Bone marrow (tissue), 2 donors: Measurements from ENCODE around the gene FGF2.
"Not testable (repeated sequence)": the region's sequence is repeated elsewhere in the genome, so short reads cannot be mapped to it uniquely, and the experiment has no call there.

Experiments used
- DNase-seq, 2 donors: peaks; one replicate each; lab custom pipeline; 2025; lab: John Stamatoyannopoulos, UW

The FGF2 gene

DNA sequence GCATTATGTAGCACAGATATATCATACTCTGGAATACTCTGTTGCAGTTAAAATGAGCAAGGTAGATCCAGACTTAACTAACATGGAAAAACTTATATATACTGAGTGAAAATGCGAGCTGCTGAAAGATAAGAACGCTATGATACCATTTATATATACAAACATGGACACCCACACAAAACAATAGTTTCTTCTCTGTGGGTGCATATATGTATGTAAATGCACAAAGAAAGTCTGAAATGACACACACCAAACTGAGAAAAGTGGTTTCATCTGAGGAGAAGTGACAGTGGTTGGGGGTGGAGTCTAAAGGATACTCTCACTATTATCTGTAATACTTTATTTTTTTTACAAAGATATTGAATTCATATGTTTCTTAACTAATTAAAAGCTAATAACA lies 12.2 kb upstream of the FGF2 start:
- DNase-seq, result no peak

DNA sequence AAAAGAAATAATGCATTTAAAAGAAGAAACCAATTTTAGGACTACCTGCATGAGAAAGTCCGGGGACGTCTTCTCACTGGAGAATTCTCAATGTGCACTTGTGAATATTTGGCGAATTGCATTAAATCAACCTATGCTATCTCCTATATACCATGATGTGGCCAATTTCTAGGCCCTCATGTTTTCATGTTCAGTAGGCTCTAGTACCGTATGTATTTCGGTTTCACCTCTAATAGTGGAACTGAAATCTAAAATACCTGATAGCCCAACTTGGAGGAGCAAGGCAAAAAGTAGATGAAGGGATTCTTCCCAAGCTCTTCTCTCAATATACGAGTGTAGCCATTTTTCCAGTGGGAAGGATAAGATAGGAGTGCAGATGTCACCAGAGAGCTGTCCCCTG lies 11.4 kb upstream of the FGF2 start:
- no peak for DNase-seq

DNA sequence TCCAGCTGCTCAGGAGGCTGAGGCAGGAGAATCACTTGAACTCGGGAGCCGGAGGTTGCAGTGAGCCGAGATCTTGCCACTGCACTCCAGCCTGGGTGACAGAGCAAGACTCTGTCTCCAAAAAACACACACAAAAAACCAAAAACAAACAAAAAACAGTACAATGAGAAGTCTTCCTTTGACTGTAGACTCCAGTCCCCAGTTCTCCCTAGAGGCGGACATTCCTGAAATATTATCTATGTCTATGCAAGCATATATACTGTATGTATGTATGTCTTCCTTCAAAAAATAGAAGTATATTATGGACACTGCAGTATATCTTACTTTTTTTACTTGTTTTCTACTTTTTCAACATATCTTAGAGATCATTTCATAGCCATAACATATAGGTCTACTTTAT lies 10.2 kb upstream of the FGF2 start:
- no peak for DNase-seq

DNA sequence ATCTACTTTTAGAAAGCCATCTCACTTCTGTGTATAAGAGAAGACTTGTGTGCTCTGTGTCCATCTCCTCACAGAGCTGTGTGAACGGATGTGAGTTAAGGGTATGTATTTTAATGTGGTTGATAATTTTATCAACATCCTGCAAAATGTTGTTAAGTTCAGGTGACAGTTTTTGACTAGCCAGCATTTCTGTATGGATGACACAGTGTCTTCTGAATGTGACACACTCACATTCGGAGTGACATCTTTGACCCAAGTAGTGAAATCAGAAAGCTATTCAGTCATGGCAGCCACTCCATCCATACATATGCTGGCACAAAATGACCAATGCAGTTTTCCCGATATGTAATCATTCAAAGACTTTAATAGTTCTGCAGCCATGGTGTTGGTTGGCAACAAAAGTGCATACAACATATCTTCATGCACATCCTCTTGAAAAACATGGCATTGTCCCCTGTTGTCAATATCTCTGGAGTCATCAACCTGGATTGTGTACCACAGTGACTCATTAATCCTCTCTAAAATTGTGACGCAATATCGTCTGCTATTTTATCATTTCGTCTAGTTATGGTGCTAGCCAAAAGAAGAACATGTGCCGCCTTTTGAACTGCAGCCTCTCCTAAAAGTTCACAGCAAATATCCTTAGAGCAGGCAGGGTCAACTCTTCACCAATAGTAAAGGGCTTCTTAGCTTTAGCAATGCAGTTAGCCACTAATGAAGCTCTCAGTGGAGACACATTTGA lies 6.8 kb upstream of the FGF2 start:
- DNase-seq, result no peak

DNA sequence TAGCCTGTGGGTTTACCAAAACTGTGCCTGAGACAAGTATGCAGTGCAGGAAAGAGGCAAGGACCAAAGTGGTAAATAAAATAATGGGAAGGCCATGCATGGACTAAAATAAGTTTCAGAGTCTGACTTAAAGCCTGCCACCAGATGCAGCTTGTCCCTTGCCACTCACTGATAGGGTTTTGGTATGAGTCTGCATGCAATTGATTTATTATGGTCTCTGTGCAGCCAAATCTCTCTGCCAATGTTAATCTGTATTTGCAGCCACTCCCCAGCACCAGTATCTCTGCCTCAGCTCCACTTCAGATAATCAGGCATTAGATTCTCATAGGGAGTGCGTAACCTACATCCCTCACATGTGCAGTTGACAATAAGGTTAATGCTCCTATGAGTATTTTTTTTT lies 5.5 kb upstream of the FGF2 start:
- no peak for DNase-seq

DNA sequence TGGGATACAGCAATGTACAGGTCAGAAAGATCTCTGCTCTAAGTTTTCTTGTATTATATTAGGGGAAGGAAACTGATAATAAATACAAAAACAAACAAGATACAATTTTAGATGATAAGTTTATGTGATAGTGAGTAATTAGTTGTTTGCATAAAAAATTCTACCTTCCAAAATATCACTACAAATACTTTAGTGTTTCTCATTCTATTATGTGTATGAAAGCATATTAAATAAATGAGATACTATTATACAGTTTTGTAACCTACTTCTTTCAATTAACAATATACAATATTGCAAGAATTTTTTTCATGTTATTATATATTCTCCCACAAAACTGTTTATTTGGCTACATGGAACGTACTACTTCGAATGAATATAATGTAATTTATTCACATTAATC lies 4.2 kb upstream of the FGF2 start:
- no peak for DNase-seq

DNA sequence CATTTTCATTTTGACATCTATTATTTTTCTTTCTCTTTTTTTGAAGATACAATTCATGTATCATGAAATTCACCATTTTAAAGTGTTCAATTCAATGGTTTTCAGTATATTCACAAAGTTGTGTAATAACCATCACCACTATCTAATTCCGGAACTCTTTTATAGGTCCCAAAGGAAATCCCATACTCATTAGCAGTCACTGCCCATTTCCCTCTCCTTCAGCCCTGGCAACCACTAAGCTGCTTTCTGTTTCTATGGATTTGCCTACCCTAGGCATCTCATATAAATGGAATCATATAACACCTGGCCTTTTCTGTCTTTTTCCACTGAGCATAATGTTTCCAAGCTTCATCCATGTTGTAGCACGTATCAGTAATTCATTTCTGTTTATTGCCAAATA lies 3.2 kb upstream of the FGF2 start:
- no peak for DNase-seq

DNA sequence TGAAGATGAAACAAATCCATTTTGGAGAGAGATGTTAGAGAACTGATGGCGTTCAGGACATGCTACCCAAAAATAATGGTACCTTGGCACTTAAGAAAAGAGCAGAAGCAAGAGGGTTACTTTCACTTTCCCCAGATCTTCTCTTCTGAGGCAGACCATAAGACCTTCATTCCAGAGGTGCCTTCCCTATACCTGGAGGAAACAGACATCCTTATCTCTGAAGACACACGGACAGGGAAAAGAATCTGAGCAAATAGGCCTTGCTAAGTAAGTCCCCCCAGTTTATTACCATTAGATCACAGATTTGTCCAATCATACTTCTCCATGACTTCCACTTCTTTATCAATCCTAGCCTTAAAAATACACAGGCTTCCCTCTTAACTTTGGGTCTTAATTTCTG lies 2.0 kb upstream of the FGF2 start:
- no peak for DNase-seq

DNA sequence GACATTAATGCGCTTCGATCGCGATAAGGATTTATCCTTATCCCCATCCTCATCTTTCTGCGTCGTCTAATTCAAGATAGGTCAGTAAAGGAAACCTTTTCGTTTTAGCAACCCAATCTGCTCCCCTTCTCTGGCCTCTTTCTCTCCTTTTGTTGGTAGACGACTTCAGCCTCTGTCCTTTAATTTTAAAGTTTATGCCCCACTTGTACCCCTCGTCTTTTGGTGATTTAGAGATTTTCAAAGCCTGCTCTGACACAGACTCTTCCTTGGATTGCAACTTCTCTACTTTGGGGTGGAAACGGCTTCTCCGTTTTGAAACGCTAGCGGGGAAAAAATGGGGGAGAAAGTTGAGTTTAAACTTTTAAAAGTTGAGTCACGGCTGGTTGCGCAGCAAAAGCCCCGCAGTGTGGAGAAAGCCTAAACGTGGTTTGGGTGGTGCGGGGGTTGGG lies 528 bp upstream of the FGF2 start:
- DNase-seq, result no peak

DNA sequence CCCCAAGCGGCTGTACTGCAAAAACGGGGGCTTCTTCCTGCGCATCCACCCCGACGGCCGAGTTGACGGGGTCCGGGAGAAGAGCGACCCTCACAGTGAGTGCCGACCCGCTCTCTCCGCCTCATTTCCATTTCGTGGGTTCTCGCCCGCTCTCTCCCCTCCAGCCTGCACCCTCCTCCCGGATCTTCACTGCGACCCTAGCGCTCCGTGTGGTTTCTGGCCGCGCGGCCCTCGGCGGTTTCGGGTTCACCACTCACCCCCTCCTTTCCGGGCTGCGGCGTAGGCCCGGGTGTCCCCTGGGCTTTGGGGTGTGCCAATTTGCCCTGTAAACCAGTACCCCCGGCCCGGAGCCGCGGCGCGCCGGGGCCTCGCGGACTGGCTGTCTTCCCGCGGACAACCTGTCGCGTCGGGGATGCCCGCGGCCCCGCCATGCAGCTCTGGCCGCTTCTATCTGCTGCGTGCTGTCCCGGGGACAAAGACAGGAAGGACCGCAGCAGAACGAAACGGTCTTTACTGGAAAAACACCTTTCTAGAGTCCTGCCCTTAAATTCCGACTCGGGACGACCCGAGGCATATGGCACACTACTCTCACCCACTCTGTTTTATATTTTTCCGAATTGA lies 737 bp downstream of the FGF2 start:
- peak in 1 of 2 donors; percentile 26 for DNase-seq

DNA sequence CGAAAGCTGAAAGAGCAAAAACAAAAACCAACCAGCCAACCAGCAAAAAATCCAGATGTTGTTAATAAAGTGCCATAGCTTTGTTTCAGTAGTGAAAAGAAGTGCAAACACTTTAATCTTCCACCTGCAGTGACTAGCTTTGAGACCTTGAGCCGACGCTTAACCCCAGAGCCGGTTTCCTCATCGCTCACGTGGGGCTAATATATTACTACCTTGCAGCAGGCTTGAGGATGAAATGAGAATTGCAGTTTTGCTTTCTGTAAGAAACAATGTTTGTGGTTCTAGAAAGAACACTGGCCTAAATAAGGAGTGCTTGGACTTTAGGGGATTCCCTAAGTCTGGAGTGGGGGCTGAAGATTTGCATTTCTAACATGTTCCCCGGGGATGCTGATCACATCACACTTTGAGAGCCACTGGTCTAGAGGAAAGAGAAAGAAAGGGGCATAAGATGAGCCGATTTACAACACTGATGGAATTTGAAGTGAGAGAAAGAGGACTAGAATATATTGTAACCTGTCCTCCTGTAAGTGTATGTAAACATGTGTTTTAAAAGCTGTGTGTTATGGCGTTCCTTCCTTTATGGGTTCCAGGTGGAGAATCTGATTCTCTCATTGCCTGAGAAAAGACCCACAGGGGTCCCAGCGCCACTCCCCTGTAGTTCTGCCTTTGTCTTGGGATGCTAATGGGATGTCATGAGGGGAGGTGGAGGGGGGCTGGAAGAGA lies 1.4 kb downstream of the FGF2 start:
- DNase-seq, result no peak

DNA sequence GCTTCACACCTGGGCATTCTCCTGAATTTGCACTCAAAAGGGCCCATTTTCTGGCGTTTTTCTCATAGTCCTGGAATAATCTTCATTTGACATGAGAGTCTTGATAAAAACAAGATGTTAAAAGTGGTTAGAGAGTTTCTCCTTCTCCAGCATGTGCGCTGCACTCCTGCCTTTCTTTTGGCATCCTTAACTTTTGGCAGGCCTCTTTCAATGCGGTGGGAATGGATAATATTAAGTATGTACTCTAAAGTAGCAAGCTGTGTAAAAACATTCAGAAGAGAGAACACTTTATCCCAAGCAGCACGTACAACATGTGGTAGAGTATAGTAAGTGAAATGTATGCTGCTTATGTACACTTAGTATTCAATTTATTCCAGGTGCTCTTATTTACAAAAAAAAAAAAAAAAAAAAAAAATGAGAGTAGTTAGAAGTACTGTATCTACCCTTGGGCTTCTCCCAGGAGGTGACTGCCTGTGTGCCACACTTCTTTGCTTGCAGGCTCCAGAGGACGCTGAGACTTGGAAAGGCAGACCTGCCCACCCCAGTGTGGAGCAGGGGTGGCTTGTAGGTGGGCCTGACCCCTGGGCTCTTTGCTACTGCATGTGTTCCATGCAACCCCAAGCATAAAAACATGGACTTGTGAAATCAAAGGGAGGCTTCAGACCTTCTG lies 3.9 kb downstream of the FGF2 start:
- no peak for DNase-seq

DNA sequence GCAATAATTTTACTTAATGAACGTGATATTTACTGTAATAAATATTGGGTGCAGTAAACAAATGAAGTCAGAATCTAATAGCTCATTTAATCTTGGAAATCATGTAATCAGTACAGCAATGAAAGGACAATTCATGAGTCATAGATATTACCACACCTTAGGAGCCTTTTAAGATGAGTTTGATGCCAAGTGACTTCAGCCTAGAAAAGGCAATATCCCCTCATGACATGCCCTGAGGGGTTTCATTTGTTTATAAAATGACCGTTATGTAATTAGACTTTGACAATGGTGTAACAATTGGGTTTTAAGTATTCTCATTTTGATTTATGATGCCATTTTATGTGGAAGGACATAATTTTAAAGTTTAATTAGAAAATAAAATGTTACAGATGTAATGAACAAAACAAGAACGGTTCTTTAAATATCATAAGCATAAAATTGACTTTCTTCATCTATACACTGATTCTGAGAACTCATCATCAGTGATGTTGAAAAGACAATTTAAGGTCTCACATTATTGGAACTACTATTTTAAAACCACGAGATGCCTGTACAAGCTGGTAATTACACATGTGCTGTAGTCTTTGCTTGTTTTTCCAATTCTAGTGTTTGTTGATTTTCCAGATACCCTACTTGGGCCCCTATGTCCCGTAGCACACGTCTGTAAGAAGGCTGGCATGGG lies 5.0 kb downstream of the FGF2 start:
- DNase-seq, result no peak

DNA sequence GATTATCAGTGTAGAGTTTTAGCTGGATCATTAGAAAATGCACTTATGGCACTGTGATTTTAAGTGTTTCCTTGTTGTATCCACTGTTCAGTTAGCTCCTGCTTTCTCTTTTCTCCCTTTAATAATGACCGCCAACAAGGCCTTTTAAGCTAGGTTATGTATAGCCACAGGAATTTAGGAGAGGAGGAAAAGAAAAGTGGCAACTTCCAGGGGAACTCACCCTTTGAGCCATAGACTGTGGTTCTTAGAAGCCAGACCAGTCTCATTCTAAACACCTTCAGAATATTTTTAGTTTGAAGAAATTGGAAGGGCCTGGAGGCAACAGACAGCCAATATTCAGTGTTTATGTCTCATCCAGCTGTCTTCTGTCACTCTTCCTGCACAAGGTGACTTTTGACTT lies 6.1 kb downstream of the FGF2 start:
- DNase-seq, result no peak

DNA sequence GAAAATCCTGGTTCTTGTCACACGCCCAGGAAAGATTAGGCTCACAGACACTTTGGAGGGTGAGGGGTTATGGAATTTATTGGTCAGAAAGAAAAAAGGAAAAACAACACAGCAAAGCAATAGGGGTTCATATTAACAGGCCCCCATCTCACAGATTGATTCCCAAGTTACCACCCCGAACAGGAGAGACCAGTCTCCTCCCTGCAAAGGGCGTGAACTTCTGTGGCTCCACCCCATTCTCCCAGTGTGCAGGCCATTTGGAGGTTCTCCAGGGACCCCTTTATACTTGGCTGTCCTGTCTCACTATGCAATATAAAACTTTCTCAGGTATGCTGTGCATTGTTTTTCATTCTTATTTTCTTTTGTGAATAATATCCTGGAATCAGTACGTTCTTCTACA lies 7.4 kb downstream of the FGF2 start:
- no peak for DNase-seq

DNA sequence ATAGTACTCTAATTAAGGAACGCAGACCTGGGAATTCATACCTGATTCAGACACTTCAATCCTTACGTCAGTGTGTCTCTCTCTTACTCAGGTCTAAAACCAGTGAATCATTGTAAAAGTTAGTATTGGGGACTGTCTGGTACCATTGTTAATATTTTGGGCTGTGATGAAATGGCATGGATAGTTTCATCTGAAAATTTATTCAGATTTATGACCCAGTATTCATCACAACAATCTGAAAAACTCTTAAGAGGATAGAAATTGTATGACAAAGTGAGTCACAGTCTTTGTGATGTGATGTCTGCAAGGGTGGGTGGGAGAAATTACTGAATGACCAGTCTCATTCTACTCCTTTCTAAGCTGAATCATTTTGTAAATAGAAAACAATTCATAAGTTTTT lies 10.3 kb downstream of the FGF2 start:
- no peak for DNase-seq

DNA sequence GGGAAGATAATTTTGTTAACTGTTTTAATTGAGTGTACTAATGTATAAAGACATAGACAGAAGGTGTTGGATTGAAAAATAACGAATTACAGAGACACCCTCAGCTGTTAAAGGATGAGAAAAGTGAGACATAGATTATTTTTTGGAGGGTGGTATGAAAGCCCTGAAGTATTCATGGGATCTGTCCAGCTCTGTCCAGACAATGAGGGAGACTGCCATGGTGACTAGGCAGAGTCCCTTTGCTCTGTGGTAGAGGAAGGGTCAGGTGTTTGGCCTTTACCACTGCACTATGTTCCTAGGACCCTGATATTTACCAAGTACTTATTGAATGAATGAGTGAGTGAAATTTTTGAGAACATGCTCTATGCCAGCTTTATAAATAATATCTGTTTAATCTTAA lies 11.4 kb downstream of the FGF2 start:
- no peak for DNase-seq

DNA sequence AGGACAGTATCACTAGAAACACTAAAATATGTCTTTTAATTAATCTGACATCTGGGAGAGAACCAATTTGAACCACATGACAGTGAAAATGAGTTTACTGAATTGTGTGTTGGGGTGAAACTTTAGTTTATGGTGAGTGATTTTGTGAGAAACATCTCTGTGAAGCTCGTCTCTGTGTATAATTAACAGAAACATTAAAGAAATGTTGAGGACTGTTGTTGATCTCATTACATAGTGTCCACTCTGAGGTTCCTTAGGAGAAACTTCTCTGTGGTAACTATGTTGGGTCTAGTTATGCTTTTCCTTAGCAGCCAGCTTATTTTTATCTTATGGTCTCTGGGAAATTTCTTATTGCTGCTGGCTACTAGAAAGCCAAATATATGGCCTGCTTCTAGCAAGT lies 15.8 kb downstream of the FGF2 start:
- DNase-seq, result no peak

DNA sequence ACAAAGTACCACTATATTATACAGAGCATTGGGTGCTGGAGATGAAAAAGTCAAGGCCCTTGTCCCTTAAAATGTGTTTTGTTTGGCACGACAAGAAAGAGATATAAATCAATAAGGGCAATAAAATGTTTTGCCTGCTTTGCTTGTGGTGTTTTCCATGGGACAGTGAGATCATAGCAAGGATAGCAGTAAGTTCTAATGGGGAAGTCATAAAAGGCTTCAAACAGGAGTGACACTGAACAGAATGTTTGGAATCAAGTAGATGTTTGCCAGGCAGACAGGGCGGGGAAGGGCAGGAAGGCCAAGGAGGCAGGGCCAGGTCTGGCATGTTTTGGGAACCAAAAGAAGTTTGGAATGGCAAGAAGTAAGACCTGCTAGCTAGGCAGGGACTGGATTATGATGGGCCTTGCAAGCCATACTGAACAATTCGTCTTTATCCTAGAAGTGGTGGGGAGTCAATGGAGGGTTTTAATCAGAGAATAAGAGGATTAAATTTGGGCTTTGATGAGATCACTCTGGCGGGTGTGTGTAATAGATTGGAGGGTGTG lies 16.4 kb downstream of the FGF2 start:
- no peak for DNase-seq

DNA sequence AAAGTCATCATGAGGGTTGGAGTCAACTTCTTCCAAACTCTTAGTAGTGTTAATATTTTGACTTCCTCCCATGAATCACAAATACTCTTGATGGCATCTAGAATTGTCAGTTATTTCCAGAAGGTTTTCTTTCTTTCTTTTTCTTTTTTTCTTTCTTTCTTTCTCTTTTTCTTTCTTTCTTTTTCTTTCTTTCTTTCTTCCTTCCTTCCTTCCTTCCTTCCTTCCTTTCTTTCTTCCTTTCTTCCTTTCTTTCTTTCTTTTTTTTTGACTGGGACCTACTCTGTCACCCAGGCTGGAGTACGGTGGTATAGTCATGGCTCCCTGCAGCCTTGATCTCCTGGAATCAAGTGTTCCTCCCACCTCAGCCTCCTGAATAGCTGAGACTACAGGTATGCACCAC lies 17.8 kb downstream of the FGF2 start:
- DNase-seq, result not testable (repeated sequence)

DNA sequence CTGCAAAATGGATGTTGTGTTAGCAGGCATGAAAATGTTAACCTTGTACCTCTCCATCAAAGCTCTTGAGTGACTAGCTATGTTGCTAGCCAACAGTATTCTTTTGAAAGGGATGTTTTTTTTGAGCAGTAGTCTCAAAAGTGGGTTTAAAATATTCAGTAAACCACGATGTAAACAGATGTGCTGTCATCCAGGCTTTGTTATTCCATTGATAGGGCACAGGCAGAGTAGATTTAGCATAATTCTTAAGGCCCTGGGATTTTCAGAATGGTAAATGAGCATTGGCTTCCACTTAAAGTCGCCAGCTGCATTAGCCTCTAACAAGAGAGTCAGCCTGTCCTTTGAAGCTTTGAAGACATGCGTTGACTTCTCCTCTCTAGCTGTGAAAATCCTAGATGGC lies 18.4 kb downstream of the FGF2 start:
- DNase-seq, result no peak

DNA sequence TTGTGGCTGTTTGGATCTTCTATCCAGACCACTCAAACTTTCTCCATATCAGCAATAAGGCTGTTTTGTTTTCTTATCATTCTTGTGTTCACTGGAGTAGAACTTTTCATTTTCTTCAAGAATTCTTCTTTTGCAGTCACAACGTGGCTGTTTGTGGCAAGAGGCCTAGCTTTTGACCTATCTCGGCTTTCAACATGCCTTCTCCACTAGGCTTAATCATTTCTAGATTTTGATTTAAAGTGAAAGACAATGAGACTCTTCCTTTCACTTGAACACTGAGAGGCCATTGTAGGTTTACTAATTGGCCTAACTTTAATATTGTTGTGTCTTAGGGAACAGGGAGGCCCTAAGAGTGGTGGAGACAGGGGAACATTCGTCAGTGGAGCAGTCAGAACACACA lies 19.1 kb downstream of the FGF2 start:
- DNase-seq, result no peak
